ENCODE data around the gene SLC7A14. TPM values are rescaled to one million over a fixed set of nuclear protein-coding genes. Genes with fewer than 3 reads are reported as not detected.

The SLC7A14 gene
- total and polyA plus RNA-seq, 2 of the 4 experiments (the other 2 are of a cell fraction) = 2.7 to 6.8 TPM

GRCh38 chr3:170442947-170443346 lies 142.9 kb downstream of the SLC7A14 start:
- DNase-seq = peak; percentile 51

More at GRCh38 chr3:170442947-170443346, 142.9 kb downstream of the SLC7A14 start:
- CTCF ChIA-PET = no interaction called here
- no peak overlapping the region for H3K4me3 ChIP-seq (ENCODE audit: insufficient read depth, low read depth, low read length)
- no peak overlapping the region for H3K56ac ChIP-seq (ENCODE audit: extremely low read depth, insufficient read depth, low read length)
- H3K9me3 ChIP-seq (ENCODE audit: control insufficient read depth, insufficient read depth, low read length) = no peaks in the 10 kb centered on the region
- peaks cover 0 to 5% of the 10 kb centered on the region in 2 experiments; a peak in 1 of 4 replicates for H3K79me1 ChIP-seq (ENCODE audit: low read depth in 1 of 2, low read length in 2 of 2)
- no peak overlapping the region for H3K4me2 ChIP-seq (ENCODE audit: low read depth, low read length)
- in situ Hi-C loops (cut with MboI; ENCODE audit: low sequenced_read_pairs) = no loop called here
- no peak overlapping the region for H2AFZ ChIP-seq (replicated peaks; ENCODE audit: low read length, poor library complexity)
- H3K18ac ChIP-seq (ENCODE audit: low read depth, low read length) = no peak overlapping the region
- BruUV-seq (replicated peaks) = no TSS peak
- no peak overlapping the region for H3K23ac ChIP-seq (ENCODE audit: low read depth, low read length)
- peak; percentile 55 for ATAC-seq (ENCODE audit: low read depth)
- H3K4ac ChIP-seq (ENCODE audit: low read depth, low read length) = no peak overlapping the region
- no peaks in the 10 kb centered on the region for H3K27me3 ChIP-seq (ENCODE audit: control insufficient read depth, insufficient read depth, low read length)
- 0 out of 2 replicates have a peak, but pooled peaks cover 5% of the 10 kb centered on the region for H4K20me1 ChIP-seq (ENCODE audit: insufficient read depth, low read length)
- no peak overlapping the region for H2AK9ac ChIP-seq (replicated peaks; ENCODE audit: low read depth, low read length, poor library complexity)
- H4K5ac ChIP-seq (ENCODE audit: low read depth, low read length) = no peak overlapping the region
- H3K4me1 ChIP-seq (ENCODE audit: control insufficient read depth, insufficient read depth, low read length) = peaks cover 6% of the 10 kb centered on the region; the same call in 1 of the 2 replicates
- H3K9ac ChIP-seq (ENCODE audit: low read depth, low read length) = no peak overlapping the region
- H3K27ac ChIP-seq (ENCODE audit: insufficient read depth, low read length) = no peak overlapping the region
- H2BK20ac ChIP-seq (ENCODE audit: low read depth, low read length) = no peak overlapping the region
- H3K9me1 ChIP-seq (ENCODE audit: insufficient read depth, low read length) = peaks cover 8% of the 10 kb centered on the region
- H2BK15ac ChIP-seq (ENCODE audit: low read depth, low read length) = no peak overlapping the region
- no peak overlapping the region for H3K14ac ChIP-seq (replicated peaks; ENCODE audit: low read depth, low read length)
- intact Hi-C loops (cut with micrococcal nuclease) = loop anchor here (5.0 kb wide), 1 partner anchor 309 kb away; no protein-coding TSS in a partner anchor
- no peak overlapping the region for H4K91ac ChIP-seq (ENCODE audit: insufficient read depth, low read depth, low read length)
- H4K8ac ChIP-seq (ENCODE audit: low read depth in 2 of 2, low read length in 2 of 2) = no peak overlapping the region
- H3K36me3 ChIP-seq (ENCODE audit: control insufficient read depth, insufficient read depth, low read length) = peaks cover 5% of the 10 kb centered on the region; the same call in 1 of the 2 replicates
- dilution Hi-C loops (cut with HindIII; ENCODE audit: low sequenced_read_pairs, unreplicated experiment) = no loop called here
- no peak for TF ChIP-seq MXI1 (IDR thresholded peaks at IDR 0.05; ENCODE audit: borderline replicate concordance, low read depth, low read length)
- TF ChIP-seq USF2 (IDR thresholded peaks at IDR 0.05; ENCODE audit: low read depth, low read length) = peak; percentile 78
- TF ChIP-seq CTCF (conservative IDR thresholded peaks at IDR 0.05; ENCODE audit: low read depth, low read length) = no peak
- no peak for TF ChIP-seq RCOR1 (IDR thresholded peaks at IDR 0.05; ENCODE audit: insufficient replicate concordance, low read length)
- TF ChIP-seq RFX5 (IDR thresholded peaks at IDR 0.05; ENCODE audit: low read depth, low read length) = 0 out of 2 replicates have a peak, but pooled peaks have one; percentile 31
- POLR2A ChIA-PET (ENCODE audit: unreplicated experiment) = no interaction called here
- H2AK5ac ChIP-seq (ENCODE audit: low read depth, low read length) = no peak overlapping the region
- no peak overlapping the region for H2BK5ac ChIP-seq (ENCODE audit: low read depth, low read length, poor library complexity, severe bottlenecking)
- no peak overlapping the region for H2BK120ac ChIP-seq (ENCODE audit: low read depth, low read length)

All from IMR-90 (cell line).